Ishikawa (cell line): Measurements from ENCODE around the gene OR5K2.

Experiments
- CEBPB ChIP-seq: IDR thresholded peaks from 2 replicates; pipeline ENCODE4 v1.6.1; 2012
- CREB1 ChIP-seq: IDR thresholded peaks from 2 replicates; pipeline ENCODE4 v1.6.1; 2012; ENCODE audit warnings: low read depth
- EP300 ChIP-seq: IDR thresholded peaks from 2 replicates; pipeline ENCODE4 v1.6.1; 2012; ENCODE audit warnings: borderline replicate concordance
- MAX ChIP-seq: IDR thresholded peaks from 2 replicates; pipeline ENCODE4 v1.6.1; 2012
- NFIC ChIP-seq: IDR thresholded peaks from 2 replicates; pipeline ENCODE4 v1.6.1; 2012
- REST ChIP-seq: IDR thresholded peaks from 2 replicates; pipeline ENCODE4 v1.6.1; 2012; ENCODE audit warnings: low read depth, mild to moderate bottlenecking
- YY1 ChIP-seq: IDR thresholded peaks from 2 replicates; pipeline ENCODE4 v1.6.1; 2012; ENCODE audit warnings: low read depth

- TF ChIP-seq CREB1 (no peak), MAX (no peak), REST (no peak), YY1 (no peak), NFIC (no peak), CEBPB (no peak), EP300 (no peak)
Measured at GRCh38 chr3:98529856-98530459, 32.5 kb downstream of the OR5K2 start.
